Sigmoid colon (tissue), 7 donors: Measurements from ENCODE around the gene GRM7. TPM values are rescaled to one million over a fixed set of nuclear protein-coding genes. Genes with fewer than 3 reads are reported as not detected.

Experiments
- DNase-seq: peaks from one replicate; pipeline ENCODE4 v3.0.0-alpha.2; 2019
- H3K27ac ChIP-seq, 4 donors: fragments of 200-600 bp; sonication (generic); one replicate each; pipeline ENCODE4 v1.5.1; 2016 to 2019; ENCODE audit warnings: mild to moderate bottlenecking in 1 of 4
- H3K27me3 ChIP-seq, 3 donors: fragments of 200-600 bp; sonication (generic); one replicate each; pipeline ENCODE4 v1.5.1; 2019; ENCODE audit warnings: mild to moderate bottlenecking in 1 of 3
- H3K36me3 ChIP-seq, 4 donors: fragments of 200-600 bp; sonication (generic); one replicate each; pipeline ENCODE4 v1.5.1; 2016 to 2019
- H3K4me1 ChIP-seq, 4 donors: fragments of 200-600 bp; sonication (generic); one replicate each; pipeline ENCODE4 v1.5.1; 2017 to 2019
- H3K4me3 ChIP-seq, 4 donors: fragments of 200-600 bp; sonication (generic); one replicate each; pipeline ENCODE4 v1.5.1; 2017 to 2019; ENCODE audit warnings: mild to moderate bottlenecking in 2 of 4, moderate library complexity in 1 of 4
- H3K9me3 ChIP-seq, 4 donors: fragments of 200-600 bp in 3 of 4; sonication (generic) in 3 of 4; one replicate each; pipeline versions ENCODE4 v1.5.1 to v1.6.1; 2013 to 2019
- EP300 ChIP-seq, 4 donors: sonication (generic); formaldehyde crosslinking; IDR thresholded peaks; one replicate each; pipeline ENCODE4 v1.6.1; 2017; ENCODE audit warnings: antibody characterized with exemption in 4 of 4
- POLR2A ChIP-seq, 2 donors: fragments of 450-650 bp; IDR thresholded peaks; one replicate each; pipeline ENCODE4 v1.6.1; 2016; ENCODE audit warnings: antibody characterized with exemption in 2 of 2, mild to moderate bottlenecking in 2 of 2, moderate library complexity in 2 of 2
- POLR2AphosphoS5 ChIP-seq, 4 donors: sonication (generic); formaldehyde crosslinking; IDR thresholded peaks; one replicate each; pipeline ENCODE4 v1.6.1; 2017; ENCODE audit warnings: antibody characterized with exemption in 4 of 4
- WGBS, 2 donors: extraction: QIAGEN DNeasy Blood & Tissue Kit; methylation state at CpG; one replicate each; pipeline ENCODE4 v1.1.7; 2013; 5-methylcytosine and 5-hydroxymethylcytosine counted together
- intact Hi-C: fragments of 100-400 bp; cut with DNase I; formaldehyde crosslinking; loops from one replicate; pipeline ENCODE4 v1.15.1; 2023
- polyA plus RNA-seq, 3 donors: library from polyadenylated mRNA; stranded (reverse); fragments of 200-250 nt; gene quantifications; one replicate each; pipeline ENCODE4 v1.2.3, GENCODE V29; 2013
- total RNA-seq, 4 donors: library from RNA; depleted of rRNA; stranded (reverse); fragments of >200 nt; gene quantifications; one replicate each; pipeline ENCODE4 v1.1.0, GENCODE V29; 2016
- TF ChIP-seq, protein P1 (sequence below), 4 experiments: fragments of 450-650 bp in 3 of 4; fragments of 200-600 bp in 1 of 4; IDR thresholded peaks; one replicate each; pipeline ENCODE4 v1.5.1; 2016 to 2019; ENCODE audit warnings: antibody characterized with exemption in 4 of 4, mild to moderate bottlenecking in 3 of 4, moderate library complexity in 2 of 4
- donor health status: healthy with polysubstance abuse.
- donor health status: Bipolar disorder and iron deficiency.
- donor health status: healthy.

GRM7 gene
- total and polyA plus RNA-seq, 7 donors: 0.09 to 0.71 (median 0.22) TPM; not detected in 3

DNA sequence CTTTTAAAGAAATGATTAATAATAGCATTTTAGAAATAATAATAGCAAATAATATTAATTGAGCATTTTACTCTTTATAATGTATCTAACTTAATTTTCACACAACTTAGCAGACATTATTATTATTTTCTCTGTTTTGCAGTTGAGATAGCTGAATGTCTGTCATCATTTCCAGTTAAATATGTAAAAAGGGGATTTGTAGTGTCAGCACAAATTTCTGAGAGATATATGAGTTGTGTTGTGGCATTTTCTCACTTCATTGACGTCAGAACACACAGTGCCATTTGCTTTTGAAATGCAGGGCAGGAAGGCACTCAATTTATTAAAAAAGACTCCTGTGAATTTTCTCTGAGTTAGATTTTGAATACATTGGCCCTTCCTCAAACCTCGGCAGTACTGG, 111.0 kb downstream of the GRM7 start:
- no peaks in the 10 kb centered on the region for H3K27me3 ChIP-seq
- no peak overlapping the region for H3K4me3 ChIP-seq
- no peaks in the 10 kb centered on the region for H3K9me3 ChIP-seq
- no peaks in the 10 kb centered on the region for H3K36me3 ChIP-seq
- TF ChIP-seq POLR2A (IDR thresholded peaks at IDR 0.05) (no peak), EP300 (IDR thresholded peaks at IDR 0.05) (no peak), POLR2AphosphoS5 (IDR thresholded peaks at IDR 0.05) (no peak)
- TF ChIP-seq, protein P1, sequence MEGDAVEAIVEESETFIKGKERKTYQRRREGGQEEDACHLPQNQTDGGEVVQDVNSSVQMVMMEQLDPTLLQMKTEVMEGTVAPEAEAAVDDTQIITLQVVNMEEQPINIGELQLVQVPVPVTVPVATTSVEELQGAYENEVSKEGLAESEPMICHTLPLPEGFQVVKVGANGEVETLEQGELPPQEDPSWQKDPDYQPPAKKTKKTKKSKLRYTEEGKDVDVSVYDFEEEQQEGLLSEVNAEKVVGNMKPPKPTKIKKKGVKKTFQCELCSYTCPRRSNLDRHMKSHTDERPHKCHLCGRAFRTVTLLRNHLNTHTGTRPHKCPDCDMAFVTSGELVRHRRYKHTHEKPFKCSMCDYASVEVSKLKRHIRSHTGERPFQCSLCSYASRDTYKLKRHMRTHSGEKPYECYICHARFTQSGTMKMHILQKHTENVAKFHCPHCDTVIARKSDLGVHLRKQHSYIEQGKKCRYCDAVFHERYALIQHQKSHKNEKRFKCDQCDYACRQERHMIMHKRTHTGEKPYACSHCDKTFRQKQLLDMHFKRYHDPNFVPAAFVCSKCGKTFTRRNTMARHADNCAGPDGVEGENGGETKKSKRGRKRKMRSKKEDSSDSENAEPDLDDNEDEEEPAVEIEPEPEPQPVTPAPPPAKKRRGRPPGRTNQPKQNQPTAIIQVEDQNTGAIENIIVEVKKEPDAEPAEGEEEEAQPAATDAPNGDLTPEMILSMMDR (IDR thresholded peaks at IDR 0.05): no peak
- H3K4me1 ChIP-seq: no peaks in the 10 kb centered on the region
- DNase-seq: no peak
- H3K27ac ChIP-seq: no peak overlapping the region
- intact Hi-C loops: no loop called here
- 85 to 92% methylated on average over 2 of the region's 2 CpGs for WGBS, 2 donors

DNA sequence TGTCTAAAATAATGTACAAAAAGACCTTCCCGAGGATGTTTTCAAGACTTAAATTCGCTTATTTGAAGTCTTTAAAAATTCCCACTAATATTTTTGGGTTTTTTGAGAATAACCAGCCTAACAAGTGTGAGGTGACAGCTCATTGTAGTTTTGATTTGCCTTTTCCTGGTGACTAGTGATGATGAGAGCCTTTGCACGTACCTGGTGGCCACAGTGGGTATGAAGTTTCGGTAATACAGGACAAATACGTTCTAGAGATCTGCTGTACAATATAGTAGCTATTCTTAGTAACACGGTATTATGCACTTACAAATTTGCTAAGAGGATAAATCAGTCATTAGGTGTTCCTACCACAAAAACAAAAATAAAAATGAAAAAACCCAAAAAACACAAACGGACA, 124.9 kb downstream of the GRM7 start:
- Histone ChIP-seq H3K9me3 (no peaks in the 10 kb centered on the region), H3K36me3 (no peaks in the 10 kb centered on the region), H3K27ac (no peak overlapping the region), H3K27me3 (no peaks in the 10 kb centered on the region), H3K4me1 (no peaks in the 10 kb centered on the region), H3K4me3 (no peak overlapping the region)
- DNase-seq: no peak
- 88 to 90% methylated on average over 7 of the region's 7 CpGs for WGBS, 2 donors
- intact Hi-C loops: no loop called here
- TF ChIP-seq POLR2AphosphoS5 (IDR thresholded peaks at IDR 0.05) (no peak), EP300 (IDR thresholded peaks at IDR 0.05) (no peak), POLR2A (IDR thresholded peaks at IDR 0.05) (no peak)
- TF ChIP-seq, protein P1 (IDR thresholded peaks at IDR 0.05): no peak

DNA sequence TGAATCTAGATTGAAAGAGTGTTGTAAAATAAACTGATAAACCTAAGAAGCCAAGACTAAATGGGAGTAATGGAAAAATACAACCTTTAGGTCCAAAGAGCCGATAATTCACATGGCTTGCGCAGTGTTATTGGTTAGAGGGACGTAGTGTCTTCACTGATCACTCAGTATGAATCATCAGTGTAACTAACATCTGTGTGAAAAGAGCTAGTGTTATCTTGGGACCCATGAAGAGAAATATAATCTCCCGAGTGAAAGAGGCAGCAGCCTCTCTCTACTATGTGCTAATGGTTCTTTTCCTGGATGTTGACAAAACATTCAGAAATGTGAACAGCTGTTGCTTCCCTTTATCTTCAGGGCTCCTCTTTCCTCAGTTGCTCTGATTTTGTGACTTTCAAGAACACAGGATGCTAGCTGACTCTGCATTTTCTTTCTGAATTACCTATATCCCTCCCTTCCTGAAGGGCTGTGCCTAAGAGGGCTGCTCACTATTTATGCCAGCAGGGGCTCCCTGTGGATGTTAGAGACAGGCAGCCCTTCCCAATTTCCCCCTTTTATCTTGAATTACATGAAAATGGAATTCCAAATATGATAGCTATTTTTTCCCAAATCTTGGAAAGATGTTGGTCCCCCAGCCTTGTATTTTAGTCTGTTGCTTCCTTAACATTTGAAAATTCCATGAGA, 128.8 kb downstream of the GRM7 start:
- H3K9me3 ChIP-seq: no peaks in the 10 kb centered on the region
- intact Hi-C loops: no loop called here
- H3K27ac ChIP-seq: no peak overlapping the region
- H3K27me3 ChIP-seq: no peaks in the 10 kb centered on the region
- H3K4me1 ChIP-seq: no peaks in the 10 kb centered on the region
- TF ChIP-seq, protein P1 (IDR thresholded peaks at IDR 0.05): no peak
- TF ChIP-seq POLR2AphosphoS5 (IDR thresholded peaks at IDR 0.05) (no peak), EP300 (IDR thresholded peaks at IDR 0.05) (no peak)
- DNase-seq: no peak
- H3K4me3 ChIP-seq: no peak overlapping the region
- no peaks in the 10 kb centered on the region for H3K36me3 ChIP-seq
- 82 to 83% methylated on average over 4 of the region's 4 CpGs for WGBS, 2 donors

DNA sequence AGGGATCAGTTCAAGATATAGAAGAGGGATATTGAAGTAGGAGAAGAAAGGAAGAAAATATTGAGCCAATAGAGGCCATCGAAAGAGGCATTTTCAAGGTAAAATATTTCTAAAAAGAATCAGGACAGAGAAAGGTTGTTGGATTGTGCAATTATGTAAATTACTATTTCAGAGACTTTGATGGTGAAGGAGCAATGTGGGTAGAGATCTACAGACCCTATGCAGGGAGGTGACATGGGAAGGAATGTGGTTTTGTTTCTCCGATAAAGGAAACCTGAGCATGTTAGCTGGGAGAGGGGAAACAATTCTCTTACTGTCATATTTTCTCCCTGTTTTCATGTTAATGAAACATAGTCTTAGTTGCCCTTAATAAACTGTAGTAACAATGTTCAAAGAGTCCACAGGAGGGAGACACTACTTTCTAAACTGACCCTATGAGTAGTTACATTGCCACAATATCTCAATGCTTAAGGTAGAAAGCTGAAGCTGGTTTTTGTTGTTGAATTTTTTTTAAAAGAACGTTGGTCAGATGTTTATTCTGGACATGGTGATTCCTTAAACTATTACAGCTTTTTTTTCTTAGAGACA, 133.3 kb downstream of the GRM7 start:
- intact Hi-C loops: no loop called here
- DNase-seq: no peak
- no peaks in the 10 kb centered on the region for H3K27me3 ChIP-seq
- no peaks in the 10 kb centered on the region for H3K36me3 ChIP-seq
- H3K4me1 ChIP-seq: no peaks in the 10 kb centered on the region
- H3K4me3 ChIP-seq: no peak overlapping the region
- H3K27ac ChIP-seq: no peak overlapping the region
- TF ChIP-seq POLR2AphosphoS5 (IDR thresholded peaks at IDR 0.05) (no peak), EP300 (IDR thresholded peaks at IDR 0.05) (no peak), POLR2A (IDR thresholded peaks at IDR 0.05) (no peak)
- TF ChIP-seq, protein P1 (IDR thresholded peaks at IDR 0.05): no peak
- H3K9me3 ChIP-seq: peaks cover 0 to 4% (median 0%) of the 10 kb centered on the region in 4 donors
- WGBS, 2 donors: 69 to 76% methylated on average over 3 of the region's 3 CpGs
